ENCODE results near the gene CLP1.

CLP1 gene

DNA sequence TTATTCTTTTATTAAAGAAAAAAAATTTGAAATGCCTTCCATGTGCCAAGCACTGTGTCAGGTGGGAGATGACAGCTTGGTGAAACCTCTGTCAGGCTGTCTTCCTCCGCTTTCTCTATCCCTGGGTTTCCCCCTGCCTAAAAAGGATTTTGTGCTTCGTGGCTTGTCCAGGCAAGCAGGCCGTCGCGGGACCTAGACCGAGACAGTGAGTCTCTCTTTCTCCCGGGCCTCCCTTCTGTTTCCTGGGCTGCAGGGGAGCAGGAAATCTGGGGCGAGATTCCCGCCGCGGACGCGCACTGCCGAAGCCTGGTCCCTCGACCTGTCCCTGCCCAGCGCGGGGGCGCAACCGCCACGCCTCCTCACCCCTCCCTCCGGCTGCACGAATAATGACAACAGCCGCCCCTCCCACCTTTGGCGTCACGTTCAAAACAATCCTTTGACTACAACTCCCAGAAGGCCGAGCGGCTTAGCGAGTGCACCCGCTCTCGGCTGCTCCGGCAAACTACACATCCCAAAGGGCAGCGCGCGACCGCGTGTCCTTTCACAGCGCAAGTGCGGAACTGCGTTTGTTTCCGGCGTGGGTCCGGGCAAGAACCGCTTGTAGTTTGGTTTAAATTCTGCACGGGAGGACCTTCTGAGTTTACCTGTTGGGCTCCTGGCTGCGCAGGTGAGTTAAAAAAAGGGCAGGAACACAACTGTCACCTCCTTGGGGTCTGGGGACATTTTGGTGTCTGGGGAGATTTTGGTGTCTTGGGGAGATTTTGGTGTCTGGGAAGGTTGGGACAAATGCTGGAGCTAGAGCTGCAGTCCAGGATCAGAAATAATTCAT, at the start of gene CLP1:
Gene CLP1, plus strand, starts transcription at position 569 of the 829 bp plus-strand sequence. CDS start 1,715 bp downstream, outside the sequence.
- DNase-seq, result peak; percentile 99

DNA sequence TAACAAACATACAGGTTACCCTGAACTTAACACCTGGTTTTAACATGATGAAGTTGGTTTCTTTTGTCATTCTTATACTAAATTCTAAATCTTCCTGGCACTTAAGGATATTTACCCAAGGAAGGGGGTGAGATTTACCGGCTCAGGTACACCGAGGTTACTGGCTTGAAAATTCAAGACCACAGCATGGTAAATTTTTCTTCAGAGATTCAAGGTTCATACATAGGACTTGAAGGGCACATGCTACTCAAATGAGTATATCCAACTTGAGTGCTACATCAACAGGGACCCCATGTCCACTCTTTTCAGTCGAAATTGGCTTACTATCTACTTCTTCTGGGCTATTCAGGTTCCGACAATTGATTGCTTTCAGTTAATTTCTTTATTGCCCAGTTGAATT, 47.4 kb upstream of the CLP1 start:
- no peak for DNase-seq

DNA sequence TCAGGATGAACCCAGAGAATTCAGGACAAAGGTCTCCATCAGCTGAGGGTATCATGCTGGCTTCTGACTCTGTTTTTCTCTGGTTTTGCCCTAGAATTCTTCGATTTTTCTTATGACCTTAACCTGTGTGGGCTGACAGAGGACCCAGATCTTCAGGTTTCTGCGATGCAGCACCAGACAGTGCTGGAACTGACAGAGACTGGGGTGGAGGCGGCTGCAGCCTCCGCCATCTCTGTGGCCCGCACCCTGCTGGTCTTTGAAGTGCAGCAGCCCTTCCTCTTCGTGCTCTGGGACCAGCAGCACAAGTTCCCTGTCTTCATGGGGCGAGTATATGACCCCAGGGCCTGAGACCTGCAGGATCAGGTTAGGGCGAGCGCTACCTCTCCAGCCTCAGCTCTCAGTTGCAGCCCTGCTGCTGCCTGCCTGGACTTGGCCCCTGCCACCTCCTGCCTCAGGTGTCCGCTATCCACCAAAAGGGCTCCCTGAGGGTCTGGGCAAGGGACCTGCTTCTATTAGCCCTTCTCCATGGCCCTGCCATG, 43.3 kb upstream of the CLP1 start:
- DNase-seq, result no peak

DNA sequence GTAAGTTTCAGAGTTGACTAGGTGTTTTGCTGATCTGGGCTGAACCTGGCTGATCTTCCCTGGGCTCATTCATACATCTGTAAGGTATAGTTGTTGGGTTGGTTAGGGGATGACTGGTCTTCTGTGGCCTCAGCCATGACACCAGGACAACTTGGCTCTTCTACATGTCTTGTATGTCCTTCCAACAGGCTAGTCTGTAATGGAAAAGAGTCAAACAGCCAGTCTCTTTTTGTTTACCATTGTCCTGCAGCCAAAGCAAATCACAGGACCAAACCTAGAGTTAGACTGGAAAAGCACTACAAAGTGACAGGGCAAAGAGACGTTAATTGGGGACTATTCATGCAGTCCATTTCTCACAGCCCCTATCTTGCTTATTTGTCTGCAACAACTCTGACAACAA, 42.3 kb upstream of the CLP1 start:
- DNase-seq, result no peak

DNA sequence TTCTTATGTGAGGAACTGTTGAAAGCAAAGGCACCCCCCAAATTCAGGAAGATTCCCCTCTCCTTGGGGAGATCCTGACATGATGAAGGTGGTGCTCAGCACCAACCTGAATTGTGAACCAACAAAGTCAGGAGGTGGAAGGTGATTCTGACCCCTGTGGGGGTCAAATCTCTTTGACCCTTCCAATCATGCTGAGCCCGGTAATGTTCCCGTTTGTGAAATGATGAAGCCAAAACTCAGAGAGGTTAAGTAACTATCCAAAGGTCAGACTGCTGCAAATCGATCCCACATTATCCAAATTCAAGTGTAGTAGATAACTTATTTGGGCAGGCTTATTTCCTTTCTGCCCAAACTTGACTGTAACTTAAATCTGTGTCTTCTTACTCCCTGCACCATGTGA, 41.0 kb upstream of the CLP1 start:
- no peak for DNase-seq

DNA sequence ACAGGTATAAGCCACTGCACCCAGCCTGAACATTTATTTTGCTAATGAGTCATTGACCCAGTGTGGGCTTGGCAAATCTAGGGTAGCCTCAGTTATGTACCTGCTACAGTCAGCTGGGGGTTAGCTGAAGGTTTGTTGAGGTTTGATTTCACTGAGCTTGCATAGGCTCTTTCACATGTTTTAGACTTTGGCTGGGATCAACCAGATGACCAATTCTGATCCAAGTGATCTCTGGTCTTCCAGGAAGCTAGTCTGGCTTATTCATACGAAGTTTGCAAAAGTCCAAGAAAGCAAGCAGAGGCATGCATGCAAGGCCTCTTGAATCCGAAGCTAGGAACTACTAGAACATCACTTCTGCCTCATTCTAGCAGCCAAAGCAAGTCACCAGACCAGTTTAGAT, 39.1 kb upstream of the CLP1 start:
- no peak for DNase-seq

DNA sequence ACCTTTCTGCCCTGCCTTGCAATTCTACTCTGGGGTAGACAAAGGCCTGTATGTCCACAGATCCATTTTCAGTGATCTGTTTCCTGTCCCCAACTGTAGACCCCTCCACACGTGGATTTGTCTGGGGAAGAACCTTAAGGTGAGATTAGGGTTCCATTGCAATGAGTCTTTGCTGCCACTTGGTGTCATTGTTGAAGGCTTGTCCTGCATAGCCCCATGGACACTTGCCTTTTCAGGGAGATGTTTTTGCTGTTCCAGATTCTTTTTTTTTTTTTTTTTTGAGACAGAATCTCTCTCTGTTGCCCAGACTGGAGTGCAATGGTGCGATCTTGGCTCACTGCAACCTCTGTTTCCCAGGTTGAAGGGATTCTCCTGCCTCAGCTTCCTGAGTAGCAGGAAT, 38.2 kb upstream of the CLP1 start:
- DNase-seq, result no peak

DNA sequence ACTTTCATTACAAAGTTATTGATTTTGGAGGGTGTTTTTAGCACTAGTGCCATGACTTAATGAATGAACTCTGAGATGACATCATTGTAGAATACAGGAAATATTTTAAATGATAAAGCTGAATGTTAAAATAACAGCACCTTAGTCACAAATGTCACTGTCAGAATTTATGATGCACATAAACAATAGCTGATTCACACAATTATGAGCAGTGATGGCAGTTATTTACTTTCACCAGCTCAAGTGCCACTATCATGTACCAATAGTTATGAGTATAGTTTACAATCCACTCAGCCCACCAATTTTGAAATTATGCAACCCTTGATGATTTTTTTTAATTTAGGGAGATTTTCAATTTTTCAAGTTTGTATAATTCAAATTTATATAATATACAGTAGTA, 37.1 kb upstream of the CLP1 start:
- DNase-seq, result no peak

DNA sequence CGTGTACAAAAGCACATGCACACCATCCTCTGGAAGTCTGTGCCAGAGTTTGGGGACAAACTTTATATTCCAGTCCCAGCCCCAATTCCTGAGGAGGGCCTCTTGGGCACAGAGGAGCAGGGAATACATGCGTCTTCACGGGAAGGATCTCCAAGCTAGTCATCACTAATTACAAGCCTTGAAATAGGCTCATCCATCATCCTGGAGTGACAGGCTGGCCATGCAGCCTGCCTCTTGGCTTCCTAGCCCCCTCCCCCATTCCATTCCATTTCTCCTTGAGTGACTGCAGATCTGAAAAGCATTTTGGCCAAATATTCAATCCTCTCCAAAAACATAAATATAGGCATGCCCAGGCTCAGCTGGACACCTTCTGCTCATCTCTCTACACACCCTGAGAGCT, 35.3 kb upstream of the CLP1 start:
- DNase-seq, result no peak

DNA sequence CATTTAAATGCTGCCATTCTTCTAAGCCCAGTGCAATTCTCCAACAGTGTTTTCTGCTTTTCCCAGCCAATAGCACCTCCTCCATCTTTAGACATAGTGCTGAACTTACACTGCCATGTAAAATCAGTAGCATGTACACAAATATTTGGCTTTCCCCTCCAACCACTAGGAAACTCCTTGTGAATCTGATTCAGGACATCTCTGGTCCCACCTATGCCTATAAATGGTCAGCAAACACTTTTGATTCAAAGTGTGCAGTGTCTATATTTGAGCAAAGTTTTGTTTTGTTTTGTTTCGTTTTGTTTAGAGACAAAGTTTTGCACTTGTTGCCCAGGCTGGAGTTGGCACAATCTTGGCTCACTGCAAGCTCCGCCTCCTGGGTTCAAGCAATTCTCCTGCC, 32.7 kb upstream of the CLP1 start:
- no peak for DNase-seq

DNA sequence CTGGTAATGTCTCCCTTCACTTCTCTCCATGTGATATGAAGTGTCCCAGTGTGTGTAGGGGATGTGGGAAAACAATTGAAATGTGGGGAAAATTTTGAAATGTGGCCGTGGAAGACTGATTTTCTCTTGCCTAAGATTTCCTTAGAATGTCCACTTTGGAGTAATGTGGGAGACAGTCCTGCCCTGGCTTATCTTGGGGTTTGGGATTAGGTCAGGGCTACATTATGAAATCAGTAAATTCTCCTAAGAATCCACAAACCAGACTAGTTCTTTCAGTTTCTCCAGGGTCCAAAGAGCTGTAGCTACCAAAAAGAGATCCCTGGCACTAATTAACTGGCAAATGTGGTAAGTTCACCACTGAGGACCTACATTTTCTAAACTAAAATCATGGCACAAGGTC, 30.7 kb upstream of the CLP1 start:
- DNase-seq, result no peak

DNA sequence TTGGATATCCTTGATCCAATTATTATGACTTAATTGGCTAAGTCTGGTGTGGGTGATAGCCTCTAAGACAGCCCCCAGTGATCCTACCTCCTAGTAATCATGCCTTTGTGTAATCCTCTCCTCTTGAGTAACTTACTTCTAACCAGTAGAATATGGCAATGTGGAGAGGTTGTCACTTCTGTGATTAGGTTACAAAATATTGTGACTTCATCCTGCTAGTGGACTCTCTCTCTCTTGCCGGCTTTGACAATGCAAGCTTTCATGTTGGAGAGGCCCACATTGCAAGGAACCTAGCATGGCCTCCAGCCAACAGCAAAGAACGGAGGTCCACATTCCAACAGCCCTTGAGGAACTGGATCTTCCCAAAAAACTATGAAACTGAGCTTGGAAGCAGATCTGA, 27.4 kb upstream of the CLP1 start:
- DNase-seq, result no peak

DNA sequence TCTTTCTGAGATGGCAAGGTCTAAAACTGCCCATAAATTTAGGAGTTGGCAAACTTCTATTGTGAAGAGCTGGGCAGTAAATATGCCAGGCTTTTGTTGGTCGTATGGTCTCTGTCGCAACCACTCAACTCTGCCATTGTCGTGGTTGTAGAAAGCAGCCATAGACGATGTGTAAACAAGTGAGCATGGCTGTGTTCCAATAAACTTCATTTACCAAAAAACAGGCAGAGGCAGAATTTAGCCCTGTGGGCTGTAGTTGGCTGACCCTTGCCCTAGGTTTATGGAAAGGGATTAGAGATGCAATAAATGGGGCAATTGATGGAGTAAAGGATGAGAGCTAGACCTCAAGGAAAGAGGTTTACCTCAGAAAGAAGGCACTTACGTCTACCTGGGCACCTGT, 25.4 kb upstream of the CLP1 start:
- DNase-seq, result no peak

DNA sequence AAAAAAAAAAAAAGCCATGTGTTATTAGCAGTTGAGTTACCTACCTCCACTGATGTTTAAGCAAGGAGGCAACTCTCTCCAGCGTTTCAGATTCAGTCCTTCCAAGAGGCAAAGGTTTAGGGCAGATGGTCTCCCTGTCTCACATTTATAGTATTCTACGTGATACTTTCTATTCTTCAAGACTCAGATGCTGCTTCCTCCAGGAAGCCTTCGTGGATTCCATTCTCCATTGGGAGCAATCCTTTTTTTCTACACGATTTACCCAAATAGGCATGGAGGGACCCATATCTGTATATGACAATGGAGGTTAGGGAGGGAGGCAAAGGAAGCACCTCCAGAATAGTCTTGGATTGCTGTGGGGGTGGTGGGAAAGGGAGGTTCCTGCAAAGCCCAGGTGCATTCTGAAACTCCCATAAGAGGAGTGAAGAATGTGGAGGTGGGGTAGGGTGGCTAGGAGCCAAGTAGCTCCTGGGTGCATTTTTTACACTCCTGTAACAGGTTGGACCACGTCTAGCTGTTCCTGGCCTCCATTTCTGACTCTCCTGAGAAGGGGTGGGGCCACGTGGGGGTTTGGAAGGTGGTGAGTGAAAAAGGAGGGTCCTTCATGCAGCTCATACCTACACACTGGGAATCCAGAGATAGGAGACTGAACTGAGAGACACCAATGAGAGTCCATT, 24.0 kb upstream of the CLP1 start:
- DNase-seq, result no peak

DNA sequence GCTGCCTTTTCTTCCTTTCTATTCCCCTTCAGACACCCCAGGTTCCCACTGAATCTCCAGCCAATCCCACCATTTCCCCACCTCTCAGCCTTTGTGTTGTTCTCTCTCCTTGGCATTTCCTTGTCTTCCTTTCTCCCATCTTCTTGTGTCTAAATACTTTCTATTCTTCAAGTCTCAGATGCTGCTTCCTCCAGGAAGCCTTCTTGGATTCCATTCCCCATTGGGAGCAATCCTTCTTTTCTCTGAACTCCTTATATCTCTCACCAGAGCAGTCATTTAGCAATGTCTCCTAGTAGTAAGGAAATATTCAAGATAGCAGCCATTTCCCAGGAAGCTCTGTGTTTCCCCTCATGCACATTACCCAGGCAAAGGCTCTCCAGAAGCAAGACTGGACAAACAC, 23.3 kb upstream of the CLP1 start:
- no peak for DNase-seq

DNA sequence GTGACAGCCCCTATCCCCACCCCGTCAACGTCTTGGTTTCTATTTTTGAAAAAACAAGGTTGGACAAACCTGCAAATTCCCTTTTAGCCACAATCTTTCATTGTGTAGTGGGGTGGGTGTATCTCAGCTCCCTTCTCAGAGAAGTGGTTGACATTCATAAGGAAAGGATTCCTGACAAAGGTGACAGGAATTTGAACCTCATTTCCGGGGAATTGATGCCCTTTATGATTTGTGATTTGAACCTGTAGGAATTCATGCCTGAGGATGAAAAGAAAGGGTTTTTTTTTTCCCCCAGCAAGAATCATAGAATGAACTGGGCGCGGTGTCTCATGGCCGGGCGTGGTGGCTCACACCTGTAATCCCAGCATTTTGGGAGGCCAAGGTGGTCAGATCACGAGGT, 22.3 kb upstream of the CLP1 start:
- no peak for DNase-seq

DNA sequence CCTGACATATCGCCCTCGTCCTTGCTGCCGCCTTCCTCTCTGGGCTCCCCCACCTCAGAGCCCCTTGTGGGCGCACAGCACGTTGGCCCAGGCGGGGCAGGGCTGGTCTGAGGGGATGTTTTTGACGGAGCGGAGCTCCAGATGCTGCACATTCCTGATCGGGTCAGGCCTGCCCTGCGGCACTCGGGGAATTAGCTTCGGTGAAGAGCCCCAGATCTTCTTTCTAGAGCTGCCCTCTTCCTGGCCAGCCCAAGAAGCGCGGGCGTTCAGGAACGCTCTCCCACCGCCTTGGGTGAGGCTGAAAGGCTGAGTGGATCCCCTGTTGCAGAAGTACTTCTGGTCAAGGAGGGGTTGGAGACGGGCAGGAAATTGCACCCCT, 19.9 kb upstream of the CLP1 start:
- DNase-seq, result no peak

DNA sequence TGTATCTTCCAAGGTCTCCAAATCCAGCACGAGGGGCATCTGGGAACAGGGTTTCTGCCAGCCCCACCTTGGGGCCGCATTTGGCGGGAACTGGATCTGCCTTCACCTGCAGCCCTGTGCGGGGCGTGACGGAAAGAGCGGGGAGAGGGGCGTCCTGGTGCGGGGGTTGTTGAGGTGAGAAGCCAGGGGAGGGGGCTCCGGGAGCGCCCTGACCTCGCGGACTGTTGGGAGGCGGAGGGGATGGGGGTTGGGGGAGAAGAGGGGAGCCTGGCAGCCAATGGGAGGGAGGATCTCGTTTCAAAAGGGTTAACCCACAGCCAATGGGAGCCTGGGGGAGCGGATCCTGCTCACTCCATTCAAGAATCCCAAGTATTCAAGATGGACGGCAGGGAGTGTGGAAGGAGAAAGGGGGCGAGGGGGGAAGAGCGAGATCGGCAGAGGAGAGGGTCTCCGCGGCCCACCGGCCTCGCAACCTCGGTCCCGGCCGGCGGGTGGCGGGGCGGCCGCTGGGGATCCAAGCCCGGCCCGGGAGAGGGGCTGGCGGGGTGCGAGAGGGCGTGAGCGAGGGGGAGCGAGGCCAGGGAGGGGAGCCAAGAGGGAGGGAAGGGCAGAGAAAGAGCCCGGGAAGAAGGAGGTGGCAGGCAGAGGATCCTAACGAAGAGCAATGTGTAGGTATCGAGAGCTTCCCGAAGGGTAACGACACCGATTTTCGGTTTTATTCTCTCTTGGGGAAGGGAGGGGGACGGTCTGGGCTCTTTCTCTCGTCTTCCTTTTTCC, 19.4 kb upstream of the CLP1 start:
- DNase-seq, result no peak

DNA sequence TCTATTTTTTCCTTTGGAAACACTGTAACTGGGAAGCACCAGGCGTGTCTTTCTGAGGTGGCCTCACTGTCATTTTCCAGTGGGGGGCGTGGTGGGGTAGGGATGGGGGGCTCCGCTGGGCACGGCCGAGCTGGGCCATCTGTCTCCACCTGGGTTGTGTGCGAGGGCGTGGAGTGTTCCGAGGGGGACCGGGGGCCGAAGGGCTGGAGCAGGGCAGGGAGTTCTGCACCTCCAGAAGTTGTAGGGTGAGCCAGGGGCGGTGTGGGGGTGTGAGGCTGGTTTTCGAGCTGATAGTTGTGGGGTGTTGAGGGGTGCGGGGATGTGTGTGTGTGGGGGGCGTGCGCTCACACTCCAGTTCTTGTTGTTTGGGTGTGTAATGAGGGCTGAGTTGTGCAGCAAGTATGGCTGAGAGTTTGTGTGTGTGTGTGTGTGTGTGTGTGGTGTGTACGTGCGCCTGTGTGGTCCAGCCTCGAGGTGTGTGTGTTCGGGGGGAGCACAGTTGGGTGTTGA, 18.7 kb upstream of the CLP1 start:
- no peak for DNase-seq

DNA sequence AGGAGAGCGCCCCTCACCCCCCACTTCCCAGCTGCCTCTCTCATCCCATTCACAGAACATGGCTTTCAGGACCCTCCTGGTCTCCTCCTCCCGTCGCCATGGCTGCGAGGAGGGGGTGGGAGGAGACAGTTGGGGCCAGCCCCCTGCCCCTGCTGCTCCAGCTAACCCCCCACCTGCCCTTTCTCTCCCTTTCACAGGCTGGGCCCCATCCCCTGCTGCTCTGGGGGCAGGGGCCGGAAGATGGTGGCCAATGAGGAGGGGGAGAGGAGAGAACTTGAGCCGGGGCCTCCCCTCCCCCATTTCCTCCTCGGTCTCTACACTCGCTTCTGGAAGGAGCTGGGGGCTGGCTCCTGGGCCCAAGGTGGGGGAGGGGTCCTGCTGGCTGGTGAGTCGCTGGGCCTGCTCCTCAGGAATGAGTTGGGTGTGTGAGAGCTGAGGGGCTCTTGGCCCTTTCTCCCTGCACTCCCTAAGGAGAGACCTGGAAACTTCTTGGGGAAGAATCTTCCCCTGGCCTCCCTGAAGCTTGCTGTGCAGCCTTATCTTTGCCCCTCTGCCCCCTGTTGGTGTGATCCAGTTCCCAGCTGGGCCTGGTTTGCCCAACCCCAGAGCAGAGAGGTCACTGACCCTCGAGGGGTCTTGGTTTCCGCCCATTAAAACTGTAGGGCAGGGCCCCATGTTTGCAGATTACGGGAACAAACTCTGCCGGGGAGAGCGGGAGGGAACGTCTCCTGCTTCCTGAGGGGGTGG, 18.1 kb upstream of the CLP1 start:
- no peak for DNase-seq

DNA sequence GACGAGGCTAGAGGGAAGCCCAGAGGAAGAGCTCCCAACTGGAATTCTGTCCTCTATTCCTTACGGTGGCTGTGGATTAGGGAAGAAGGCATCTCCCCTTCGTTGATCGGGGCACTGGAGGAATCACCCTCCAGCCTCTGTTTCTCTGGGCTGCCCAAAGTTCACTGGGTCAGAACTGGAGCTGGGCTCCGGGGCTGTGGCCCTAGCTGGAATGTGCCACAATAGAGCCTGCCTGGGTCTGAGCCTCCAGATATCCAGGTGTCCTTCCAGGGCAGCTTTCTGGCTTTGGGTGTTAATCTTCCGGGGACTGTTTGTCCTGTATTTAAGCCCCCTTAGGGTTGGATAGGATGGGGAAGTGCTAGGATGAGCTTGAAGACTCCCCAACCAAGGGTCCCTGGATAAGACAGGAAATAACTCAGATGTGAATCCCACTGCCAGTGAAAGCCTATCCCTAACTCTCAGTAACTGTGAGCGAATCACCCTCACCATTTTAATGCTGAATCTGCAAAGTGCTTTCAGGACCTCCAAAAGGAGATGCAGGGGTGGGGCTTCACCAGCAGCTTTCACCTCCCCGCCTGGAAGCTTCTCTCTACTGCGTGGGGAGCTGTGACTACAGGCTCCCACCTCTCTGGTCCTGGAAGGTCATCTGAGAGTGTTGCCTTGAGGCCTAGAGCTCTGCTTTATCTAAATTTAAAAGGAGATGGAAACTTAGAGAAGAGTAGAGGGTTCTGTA, 17.3 kb upstream of the CLP1 start:
- DNase-seq, result no peak

All from stimulated activated naive CD4-positive, alpha-beta T cell treated with Interleukin-2 at 50 U/mL for 16 hours (primary cell).